Lower leg skin (tissue), 3 donors: Measurements from ENCODE around the gene SIK2.

Experiments
- POLR2A ChIP-seq, 2 donors: fragments of 450-650 bp; IDR thresholded peaks; one replicate each; pipeline ENCODE4 v1.6.1; 2016 to 2017; ENCODE audit warnings: antibody characterized with exemption in 2 of 2, mild to moderate bottlenecking in 1 of 2, moderate library complexity in 1 of 2
- TF ChIP-seq, protein P1 (sequence below), 3 donors: fragments of 450-650 bp; IDR thresholded peaks; one replicate each; pipeline ENCODE4 v1.5.1; 2016; ENCODE audit warnings: antibody characterized with exemption in 3 of 3, mild to moderate bottlenecking in 3 of 3, moderate library complexity in 2 of 3

DNA sequence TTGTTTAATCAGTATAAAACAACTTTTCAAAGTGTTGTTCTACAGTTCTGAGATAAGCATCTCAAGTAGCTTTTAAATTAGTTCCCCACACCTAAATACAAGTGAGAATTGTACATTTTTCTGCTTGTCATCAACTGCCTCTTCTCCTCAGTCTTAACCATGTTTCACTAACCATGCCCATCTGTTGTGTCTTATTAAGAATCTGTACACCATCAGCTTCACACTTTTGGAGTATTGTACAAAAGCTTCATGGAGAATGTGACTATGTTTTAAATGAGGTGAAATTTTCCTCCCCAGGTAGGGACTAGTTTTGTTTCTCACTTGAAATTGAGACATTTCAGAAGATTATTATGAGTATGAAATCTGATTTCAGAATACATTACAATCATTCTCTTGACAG lies 52.4 kb downstream of the SIK2 start:
- TF ChIP-seq, protein P1, sequence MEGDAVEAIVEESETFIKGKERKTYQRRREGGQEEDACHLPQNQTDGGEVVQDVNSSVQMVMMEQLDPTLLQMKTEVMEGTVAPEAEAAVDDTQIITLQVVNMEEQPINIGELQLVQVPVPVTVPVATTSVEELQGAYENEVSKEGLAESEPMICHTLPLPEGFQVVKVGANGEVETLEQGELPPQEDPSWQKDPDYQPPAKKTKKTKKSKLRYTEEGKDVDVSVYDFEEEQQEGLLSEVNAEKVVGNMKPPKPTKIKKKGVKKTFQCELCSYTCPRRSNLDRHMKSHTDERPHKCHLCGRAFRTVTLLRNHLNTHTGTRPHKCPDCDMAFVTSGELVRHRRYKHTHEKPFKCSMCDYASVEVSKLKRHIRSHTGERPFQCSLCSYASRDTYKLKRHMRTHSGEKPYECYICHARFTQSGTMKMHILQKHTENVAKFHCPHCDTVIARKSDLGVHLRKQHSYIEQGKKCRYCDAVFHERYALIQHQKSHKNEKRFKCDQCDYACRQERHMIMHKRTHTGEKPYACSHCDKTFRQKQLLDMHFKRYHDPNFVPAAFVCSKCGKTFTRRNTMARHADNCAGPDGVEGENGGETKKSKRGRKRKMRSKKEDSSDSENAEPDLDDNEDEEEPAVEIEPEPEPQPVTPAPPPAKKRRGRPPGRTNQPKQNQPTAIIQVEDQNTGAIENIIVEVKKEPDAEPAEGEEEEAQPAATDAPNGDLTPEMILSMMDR (IDR thresholded peaks at IDR 0.05) = no peak
- no peak for TF ChIP-seq POLR2A (IDR thresholded peaks at IDR 0.05)
